Loucy (cell line): Measurements from ENCODE around the gene NPHP4.

ENCODE experiments used
- EZH2phosphoT487 ChIP-seq: fragments of 200-600 bp; IDR thresholded peaks from 2 replicates; pipeline ENCODE4 v1.6.1; 2018; ENCODE audit warnings: antibody characterized with exemption, mild to moderate bottlenecking, moderate library complexity, borderline replicate concordance
- TF ChIP-seq, protein P1 (sequence below): fragments of 200-600 bp; sonication (generic); conservative IDR thresholded peaks from 2 replicates; pipeline ENCODE4 v1.5.1; 2014; ENCODE audit warnings: mild to moderate bottlenecking, antibody characterized with exemption, low read length

DNA sequence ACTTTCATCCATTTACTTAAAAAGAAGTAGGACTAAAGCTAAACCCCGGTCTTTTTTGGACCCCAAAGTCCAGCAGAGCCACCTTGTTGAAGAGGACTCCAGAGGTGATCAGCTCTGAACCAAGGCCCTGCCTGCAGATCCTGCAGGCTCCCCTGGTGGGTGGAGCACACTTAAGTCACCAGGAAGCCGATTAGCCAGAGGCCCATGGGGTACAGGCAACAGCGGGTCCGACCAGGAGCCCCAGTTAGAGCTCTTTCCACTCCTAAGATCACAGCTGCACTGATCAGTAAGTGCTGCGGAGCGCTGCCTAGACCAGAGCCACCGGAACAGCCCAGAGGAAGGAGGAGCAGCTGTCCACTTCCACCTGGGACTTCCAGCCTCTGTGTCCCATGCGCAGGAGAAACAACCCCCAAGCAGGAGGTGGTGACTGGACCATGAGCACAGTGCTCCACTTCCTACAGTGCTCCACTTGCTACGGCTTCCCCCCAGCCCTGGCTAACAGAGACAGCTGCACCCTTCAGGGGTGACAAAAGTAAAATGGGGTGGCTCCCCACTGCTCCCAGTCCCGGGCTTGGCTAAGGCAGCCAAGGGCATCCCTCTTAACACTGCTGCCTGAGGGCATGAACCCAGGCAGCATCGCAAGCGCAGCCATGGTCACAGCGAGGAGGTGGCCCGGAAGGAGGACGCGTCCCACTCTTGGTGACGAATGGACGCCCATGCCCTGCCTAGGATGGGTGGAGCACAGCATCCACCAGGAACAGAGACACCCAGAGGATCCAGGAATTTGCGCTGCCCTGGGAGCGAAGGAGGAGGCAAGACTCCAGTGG lies 58.0 kb downstream of the NPHP4 start:
- TF ChIP-seq, protein P1, sequence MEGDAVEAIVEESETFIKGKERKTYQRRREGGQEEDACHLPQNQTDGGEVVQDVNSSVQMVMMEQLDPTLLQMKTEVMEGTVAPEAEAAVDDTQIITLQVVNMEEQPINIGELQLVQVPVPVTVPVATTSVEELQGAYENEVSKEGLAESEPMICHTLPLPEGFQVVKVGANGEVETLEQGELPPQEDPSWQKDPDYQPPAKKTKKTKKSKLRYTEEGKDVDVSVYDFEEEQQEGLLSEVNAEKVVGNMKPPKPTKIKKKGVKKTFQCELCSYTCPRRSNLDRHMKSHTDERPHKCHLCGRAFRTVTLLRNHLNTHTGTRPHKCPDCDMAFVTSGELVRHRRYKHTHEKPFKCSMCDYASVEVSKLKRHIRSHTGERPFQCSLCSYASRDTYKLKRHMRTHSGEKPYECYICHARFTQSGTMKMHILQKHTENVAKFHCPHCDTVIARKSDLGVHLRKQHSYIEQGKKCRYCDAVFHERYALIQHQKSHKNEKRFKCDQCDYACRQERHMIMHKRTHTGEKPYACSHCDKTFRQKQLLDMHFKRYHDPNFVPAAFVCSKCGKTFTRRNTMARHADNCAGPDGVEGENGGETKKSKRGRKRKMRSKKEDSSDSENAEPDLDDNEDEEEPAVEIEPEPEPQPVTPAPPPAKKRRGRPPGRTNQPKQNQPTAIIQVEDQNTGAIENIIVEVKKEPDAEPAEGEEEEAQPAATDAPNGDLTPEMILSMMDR = no peak
- TF ChIP-seq EZH2phosphoT487 = no peak
